Activated CD8-positive, alpha-beta T cell treated with anti-CD3 and anti-CD28 coated beads for 36 hours (primary cell): ENCODE results near the gene PRXL2A. TPM values are rescaled to one million over a fixed set of nuclear protein-coding genes. Genes with fewer than 3 reads are reported as not detected.
A peak's percentile ranks its signal among the peaks of the same experiment; 100 is the strongest.
"Not testable (repeated sequence)": the region's sequence is repeated elsewhere in the genome, so short reads cannot be mapped to it uniquely, and the experiment has no call there.

Source experiments
- ATAC-seq: fragments of 200-7000 bp; cut with Tn5 transposase; one replicate; pipeline ENCODE4 v1.10.0; 2021; ENCODE audit warnings: mild to moderate bottlenecking, moderate library complexity
- CTCF ChIA-PET: fragments of 350-600 bp; sonication (Branson Sonifier 250); formaldehyde crosslinking; loops from one replicate; lab custom pipeline; 2021; ENCODE audit warnings: antibody characterized with exemption; lab: Charles Lee
- POLR2A ChIA-PET: fragments of 350-600 bp; sonication (Branson Sonifier 250); formaldehyde crosslinking; loops from one replicate; lab custom pipeline; 2021; ENCODE audit warnings: antibody characterized with exemption; lab: Charles Lee
- DNase-seq: peaks from one replicate; pipeline ENCODE4 v3.0.0-alpha.2; 2020
- H3K27ac Mint-ChIP-seq: one replicate; pipeline ENCODE4 v1.8.0; 2021; ENCODE audit warnings: mild to moderate bottlenecking, mixed read lengths
- H3K27me3 Mint-ChIP-seq: one replicate; pipeline ENCODE4 v1.8.0; 2021; ENCODE audit warnings: mixed read lengths
- H3K36me3 Mint-ChIP-seq: one replicate; pipeline ENCODE4 v1.8.0; 2021; ENCODE audit warnings: low read depth, mixed read lengths
- H3K4me1 Mint-ChIP-seq: one replicate; pipeline ENCODE4 v1.8.0; 2021; ENCODE audit warnings: low read depth, mixed read lengths
- H3K4me3 Mint-ChIP-seq: one replicate; pipeline ENCODE4 v1.8.0; 2021; ENCODE audit warnings: mild to moderate bottlenecking, moderate library complexity, mixed read lengths
- H3K9me3 Mint-ChIP-seq: one replicate; pipeline ENCODE4 v1.8.0; 2021; ENCODE audit warnings: mixed read lengths
- intact Hi-C: fragments of 100-400 bp; cut with micrococcal nuclease; formaldehyde crosslinking; loops from one replicate; pipeline ENCODE4 v1.10.0; 2022
- total RNA-seq, 2 experiments: library from RNA; stranded (reverse); gene quantifications; one replicate each; pipeline ENCODE4 v1.2.3, GENCODE V29; 2021
- TF ChIP-seq, protein P1 (sequence below): fragments of 200-600 bp; IDR thresholded peaks from one replicate; pipeline ENCODE4 v1.8.0; 2022; ENCODE audit warnings: antibody characterized with exemption, mild to moderate bottlenecking

Gene PRXL2A
- total RNA-seq, 2 experiments from 2014 or later = 21.0 to 22.7 TPM

DNA sequence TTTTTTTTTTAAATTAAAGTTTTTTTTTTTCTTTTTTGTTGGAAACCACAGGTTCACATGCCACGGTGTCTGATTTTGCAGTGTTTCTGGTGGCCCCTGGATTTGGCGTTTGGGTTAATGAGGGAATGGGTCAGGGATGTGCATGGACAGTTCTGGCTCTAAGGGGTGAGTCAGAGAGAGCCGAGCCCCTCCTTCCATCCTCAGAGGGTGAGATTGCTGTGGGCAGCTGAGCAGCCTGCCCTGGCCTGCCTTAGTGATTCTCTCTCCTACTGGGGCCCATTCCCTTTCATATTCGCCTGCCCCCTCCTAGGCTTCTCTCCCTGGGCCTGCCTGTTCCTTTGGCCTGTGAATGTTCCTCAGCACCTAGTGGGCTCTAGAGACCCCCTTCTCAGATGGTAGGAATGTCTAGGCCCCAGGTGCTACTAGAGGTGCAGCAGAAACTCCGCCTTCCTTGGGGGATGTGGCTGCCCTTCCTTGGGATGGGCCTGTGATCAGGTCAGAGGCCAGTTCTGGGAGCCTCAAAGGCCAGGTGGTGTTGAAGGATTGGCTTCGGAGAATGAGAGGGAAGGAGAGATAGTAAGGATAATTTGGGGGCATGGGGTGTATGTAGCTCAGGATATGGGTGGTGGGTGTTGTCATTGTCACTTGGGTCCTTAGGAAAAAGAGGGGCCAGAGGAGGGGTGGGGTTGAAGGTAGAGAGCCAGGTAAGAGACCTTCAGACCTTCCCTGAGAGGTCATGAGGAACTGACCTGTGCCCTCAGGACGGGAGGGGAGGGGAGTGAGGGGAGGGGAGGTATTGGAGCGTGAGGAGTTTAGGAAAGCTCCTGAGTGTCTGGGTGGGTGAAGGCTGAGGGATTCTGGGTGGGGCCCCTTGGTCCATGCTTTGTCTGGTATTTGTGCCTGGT is 65.6 kb downstream of the PRXL2A start:
- intact Hi-C loops = loop anchor here (2.0 to 10.0 kb wide), 2 partner anchors 15 to 269 kb away; partner anchors contain the start of gene ANXA11
- peak; percentile 38 for DNase-seq
- TF ChIP-seq, protein P1, sequence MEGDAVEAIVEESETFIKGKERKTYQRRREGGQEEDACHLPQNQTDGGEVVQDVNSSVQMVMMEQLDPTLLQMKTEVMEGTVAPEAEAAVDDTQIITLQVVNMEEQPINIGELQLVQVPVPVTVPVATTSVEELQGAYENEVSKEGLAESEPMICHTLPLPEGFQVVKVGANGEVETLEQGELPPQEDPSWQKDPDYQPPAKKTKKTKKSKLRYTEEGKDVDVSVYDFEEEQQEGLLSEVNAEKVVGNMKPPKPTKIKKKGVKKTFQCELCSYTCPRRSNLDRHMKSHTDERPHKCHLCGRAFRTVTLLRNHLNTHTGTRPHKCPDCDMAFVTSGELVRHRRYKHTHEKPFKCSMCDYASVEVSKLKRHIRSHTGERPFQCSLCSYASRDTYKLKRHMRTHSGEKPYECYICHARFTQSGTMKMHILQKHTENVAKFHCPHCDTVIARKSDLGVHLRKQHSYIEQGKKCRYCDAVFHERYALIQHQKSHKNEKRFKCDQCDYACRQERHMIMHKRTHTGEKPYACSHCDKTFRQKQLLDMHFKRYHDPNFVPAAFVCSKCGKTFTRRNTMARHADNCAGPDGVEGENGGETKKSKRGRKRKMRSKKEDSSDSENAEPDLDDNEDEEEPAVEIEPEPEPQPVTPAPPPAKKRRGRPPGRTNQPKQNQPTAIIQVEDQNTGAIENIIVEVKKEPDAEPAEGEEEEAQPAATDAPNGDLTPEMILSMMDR = no peak
- H3K27ac Mint-ChIP-seq = peak overlapping the region; percentile 88
- ChIA-PET POLR2A (interaction anchor here (0.9 to 16.7 kb wide), 6 partner anchors 8 to 27 kb away, joined by 4 to 223 read pairs (median 20); no protein-coding TSS in a partner anchor), CTCF (interaction anchor here (1.7 to 37.8 kb wide), 4 partner anchors 10 to 96 kb away, joined by 4 to 1114 read pairs (median 38); no protein-coding TSS in a partner anchor)
- peak overlapping the region; percentile 39 for H3K4me3 Mint-ChIP-seq
- no peaks in the 10 kb centered on the region for H3K27me3 Mint-ChIP-seq
- H3K9me3 Mint-ChIP-seq = peaks cover 9% of the 10 kb centered on the region
- peaks cover 86% of the 10 kb centered on the region for H3K4me1 Mint-ChIP-seq
- peak; percentile 9 for ATAC-seq
- H3K36me3 Mint-ChIP-seq = peaks cover 59% of the 10 kb centered on the region

DNA sequence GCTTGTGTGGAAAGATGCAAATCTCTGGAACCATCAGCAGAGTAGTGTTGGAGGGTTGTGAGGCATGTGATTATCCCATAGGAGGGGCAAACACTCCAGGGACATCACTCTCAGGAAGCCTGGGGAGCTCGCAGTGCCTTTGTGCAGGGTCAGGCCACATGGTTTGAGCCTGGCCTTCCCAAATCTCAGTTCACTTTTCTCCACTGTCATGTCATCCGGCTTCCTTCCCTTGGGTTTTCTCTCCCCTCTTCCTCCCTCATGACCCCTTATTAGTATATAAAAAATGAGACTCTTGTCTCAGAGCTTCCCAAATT is 66.2 kb downstream of the PRXL2A start:
- no peak for ATAC-seq
- H3K4me3 Mint-ChIP-seq = no peak overlapping the region
- H3K27me3 Mint-ChIP-seq = no peaks in the 10 kb centered on the region

DNA sequence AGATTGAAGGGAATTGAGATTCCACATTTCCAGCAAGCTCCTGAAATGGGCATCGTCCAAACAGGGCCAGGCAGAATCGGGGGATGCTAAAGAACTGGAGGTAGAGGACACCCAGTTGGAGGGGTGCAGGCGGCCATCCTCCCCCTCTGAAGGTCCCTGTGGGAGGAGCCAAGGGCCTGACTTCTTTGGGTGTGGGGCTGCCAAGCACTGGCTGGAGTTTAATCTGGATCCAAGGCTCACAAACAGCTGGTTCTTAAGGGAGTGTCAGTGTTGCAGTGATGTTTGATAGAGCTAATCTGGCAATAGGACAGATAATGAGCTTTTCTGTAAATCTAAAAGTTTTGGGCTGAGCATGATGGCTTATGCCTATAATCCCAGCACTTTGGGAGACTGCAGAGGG is 66.6 kb downstream of the PRXL2A start:
- peak overlapping the region; percentile 88 for H3K27ac Mint-ChIP-seq
- no peaks in the 10 kb centered on the region for H3K27me3 Mint-ChIP-seq
- no peak for DNase-seq
- H3K4me3 Mint-ChIP-seq = no peak overlapping the region
- peaks cover 78% of the 10 kb centered on the region for H3K4me1 Mint-ChIP-seq
- intact Hi-C loops = loop anchor here (10.0 kb wide), 1 partner anchor 270 kb away; the partner anchor contains the start of gene ANXA11
- H3K36me3 Mint-ChIP-seq = peaks cover 56% of the 10 kb centered on the region
- POLR2A ChIA-PET = interaction anchor here (0.9 to 16.7 kb wide), 4 partner anchors 14 to 26 kb away, joined by 6 to 223 read pairs (median 47); no protein-coding TSS in a partner anchor
- CTCF ChIA-PET = interaction anchor here (0.6 to 37.8 kb wide), 5 partner anchors 9 to 97 kb away, joined by 3 to 1114 read pairs (median 4); no protein-coding TSS in a partner anchor
- TF ChIP-seq, protein P1 = no peak
- ATAC-seq = no peak
- peaks cover 9% of the 10 kb centered on the region for H3K9me3 Mint-ChIP-seq

More for the DNA sequence above, 66.2 kb downstream of the PRXL2A start:
- ChIA-PET CTCF (interaction anchor here (1.7 to 37.8 kb wide), 4 partner anchors 10 to 96 kb away, joined by 4 to 1114 read pairs (median 38); no protein-coding TSS in a partner anchor), POLR2A (interaction anchor here (0.9 to 16.7 kb wide), 4 partner anchors 14 to 27 kb away, joined by 6 to 223 read pairs (median 47); no protein-coding TSS in a partner anchor)
- no peak for DNase-seq
- Mint-ChIP-seq H3K27ac (peak overlapping the region; percentile 88), H3K4me1 (peaks cover 81% of the 10 kb centered on the region), H3K9me3 (peaks cover 9% of the 10 kb centered on the region), H3K36me3 (peaks cover 56% of the 10 kb centered on the region)
- TF ChIP-seq, protein P1 = no peak
- intact Hi-C loops = loop anchor here (10.0 kb wide), 1 partner anchor 270 kb away; the partner anchor contains the start of gene ANXA11

DNA sequence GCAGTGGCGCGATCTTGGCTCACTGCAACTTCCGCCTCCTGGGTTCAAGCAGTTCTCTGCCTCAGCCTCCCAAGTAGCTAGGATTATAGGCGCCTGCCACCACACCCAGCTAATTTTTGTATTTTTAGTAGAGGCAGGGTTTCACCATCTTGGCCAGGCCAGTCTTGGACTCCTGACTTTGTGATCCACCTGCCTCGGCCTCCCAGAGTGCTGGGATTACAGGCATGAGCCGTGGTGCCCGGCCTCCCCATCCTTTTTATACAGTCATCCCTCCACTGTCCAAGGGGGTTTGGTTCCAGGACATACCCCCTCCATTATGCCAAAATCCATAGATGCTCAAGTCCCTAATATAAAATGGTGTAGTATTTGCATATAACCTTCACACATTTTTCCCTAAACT is 67.3 kb downstream of the PRXL2A start:
- H3K4me3 Mint-ChIP-seq, DNase-seq, ATAC-seq, H3K9me3 Mint-ChIP-seq, H3K27me3 Mint-ChIP-seq: not testable (repeated sequence)
- ChIA-PET POLR2A (interaction anchor here (1.1 to 16.7 kb wide), 3 partner anchors 8 to 26 kb away, joined by 3 to 223 read pairs (median 24); no protein-coding TSS in a partner anchor), CTCF (interaction anchor here (0.6 to 37.8 kb wide), 6 partner anchors 9 to 98 kb away, joined by 3 to 1114 read pairs (median 4); no protein-coding TSS in a partner anchor)
- intact Hi-C loops = loop anchor here (10.0 kb wide), 1 partner anchor 271 kb away; the partner anchor contains the start of gene ANXA11
- Mint-ChIP-seq H3K36me3 (peaks cover 57% of the 10 kb centered on the region), H3K27ac (peak overlapping the region; percentile 72), H3K4me1 (peaks cover 78% of the 10 kb centered on the region)

DNA sequence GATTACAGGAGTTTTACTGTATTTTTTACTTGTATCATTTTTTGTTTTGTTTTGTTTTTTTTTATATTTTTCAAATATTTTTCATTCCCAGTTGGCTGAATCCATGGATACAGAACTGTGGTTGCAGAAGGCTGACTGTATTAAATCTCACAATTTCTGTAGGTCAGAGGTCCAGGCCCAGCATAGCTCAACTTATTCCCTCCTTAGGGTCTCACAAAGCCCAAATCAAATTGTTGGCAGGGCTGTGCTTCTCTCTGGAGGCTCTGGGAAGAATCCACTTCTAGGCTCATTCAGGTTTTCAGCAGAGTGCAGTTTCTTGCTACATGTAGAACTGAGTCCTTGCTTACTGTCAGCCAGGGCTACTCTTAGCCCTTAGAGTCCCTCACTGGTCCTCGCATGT is 68.3 kb downstream of the PRXL2A start:
- DNase-seq (no peak), ATAC-seq (no peak)
- H3K27ac Mint-ChIP-seq = peak overlapping the region; percentile 76
- CTCF ChIA-PET = interaction anchor here (0.7 to 37.8 kb wide), 4 partner anchors 14 to 32 kb away, joined by 3 to 1114 read pairs (median 3); no protein-coding TSS in a partner anchor
- intact Hi-C loops = loop anchor here (10.0 kb wide), 1 partner anchor 272 kb away; the partner anchor contains the start of gene ANXA11
- POLR2A ChIA-PET = interaction anchor here (0.6 to 16.7 kb wide), 4 partner anchors 9 to 24 kb away, joined by 3 to 223 read pairs (median 3); no protein-coding TSS in a partner anchor
- H3K4me1 Mint-ChIP-seq = peaks cover 77% of the 10 kb centered on the region
- TF ChIP-seq, protein P1 = no peak
- H3K27me3 Mint-ChIP-seq = no peaks in the 10 kb centered on the region
- H3K36me3 Mint-ChIP-seq = peaks cover 59% of the 10 kb centered on the region
- H3K9me3 Mint-ChIP-seq = peaks cover 9% of the 10 kb centered on the region
- no peak overlapping the region for H3K4me3 Mint-ChIP-seq
